DND-41 (cell line): Measurements from ENCODE around the gene EGR1.

ENCODE experiments used
- CTCF ChIP-seq: IDR thresholded peaks from 2 replicates; pipeline ENCODE4 v1.5.1; 2012; ENCODE audit warnings: borderline replicate concordance, low read length, moderate library complexity, mild to moderate bottlenecking; ENCODE audit not compliant: poor library complexity, severe bottlenecking; ENCODE audit errors: extremely low read depth
- EZH2 ChIP-seq: IDR thresholded peaks from 3 replicates; pipeline ENCODE4 v1.6.1; 2012; ENCODE audit warnings: borderline replicate concordance, low read depth, mild to moderate bottlenecking, moderate library complexity, low read length, inconsistent platforms; ENCODE audit not compliant: severe bottlenecking

GRCh38 chr5:138495351-138495750 lies 30.1 kb downstream of the EGR1 start:
- no peak for TF ChIP-seq CTCF
- no peak for TF ChIP-seq EZH2
